8988T (cell line): Measurements from ENCODE around the gene LIMS2.

Experiments used
- DNase-seq: peaks from one replicate; pipeline ENCODE4 v3.0.0; 2011

Gene LIMS2

GRCh38 chr2:127619203-127619590, 56.1 kb downstream of the LIMS2 start:
- DNase-seq = no peak

- DNase-seq = no peak
These were observed 56.7 kb downstream of the LIMS2 start for GRCh38 chr2:127618551-127619202.

GRCh38 chr2:127615511-127616166, 59.7 kb downstream of the LIMS2 start:
- DNase-seq = no peak

GRCh38 chr2:127614731-127615130, 60.6 kb downstream of the LIMS2 start:
- peak; percentile 8 for DNase-seq

GRCh38 chr2:127614246-127614645, 61.1 kb downstream of the LIMS2 start:
- DNase-seq = no peak

- no peak for DNase-seq
These were observed 63.1 kb downstream of the LIMS2 start for GRCh38 chr2:127612111-127612822.

GRCh38 chr2:127611076-127611925, 64.0 kb downstream of the LIMS2 start:
- no peak for DNase-seq

- DNase-seq = no peak
These were observed 64.8 kb downstream of the LIMS2 start for GRCh38 chr2:127610561-127610960.

- no peak for DNase-seq
These were observed 65.5 kb downstream of the LIMS2 start for GRCh38 chr2:127609818-127610217.

- DNase-seq = no peak
These were observed 66.1 kb downstream of the LIMS2 start for GRCh38 chr2:127609031-127609751.

GRCh38 chr2:127608061-127609030, 67.0 kb downstream of the LIMS2 start:
- no peak for DNase-seq

GRCh38 chr2:127607399-127607908, 67.9 kb downstream of the LIMS2 start:
- DNase-seq = no peak

GRCh38 chr2:127606625-127607398, 68.5 kb downstream of the LIMS2 start:
- no peak for DNase-seq

- DNase-seq = no peak
These were observed 69.6 kb downstream of the LIMS2 start for GRCh38 chr2:127605691-127606263.

- DNase-seq = no peak
These were observed 70.3 kb downstream of the LIMS2 start for GRCh38 chr2:127604986-127605385.

- DNase-seq = no peak
These were observed 76.1 kb downstream of the LIMS2 start for GRCh38 chr2:127599211-127599610.

- no peak for DNase-seq
These were observed 76.6 kb downstream of the LIMS2 start for GRCh38 chr2:127598711-127599110.

GRCh38 chr2:127597984-127598380, 77.3 kb downstream of the LIMS2 start:
- no peak for DNase-seq

GRCh38 chr2:127597046-127597983, 78.0 kb downstream of the LIMS2 start:
- DNase-seq = no peak
